Heart left ventricle (tissue), 16 donors: ENCODE measurements around the gene TAF4. TPM values are rescaled to one million over a fixed set of nuclear protein-coding genes. Genes with fewer than 3 reads are reported as not detected.

ENCODE experiments used
- ATAC-seq, 4 donors: fragments of 200-7000 bp; cut with Tn5 transposase; one replicate each; pipeline ENCODE4 v1.9.1; 2020 to 2022; ENCODE audit warnings: moderate library complexity in 4 of 4, mild to moderate bottlenecking in 3 of 4, moderate number of reproducible peaks in 1 of 4
- DNase-seq, 5 donors: peaks; one replicate each; pipeline ENCODE4 v3.0.0-alpha.2; 2020
- H3K27ac ChIP-seq, 12 donors: fragments of 200-600 bp; sonication (generic) in 4 of 12; one replicate each; pipeline versions ENCODE4 v1.5.0 to v1.8.0; 2016 to 2022; ENCODE audit warnings: mild to moderate bottlenecking in 2 of 12
- H3K27me3 ChIP-seq, 9 donors: fragments of 200-600 bp; sonication (generic) in 2 of 9; one replicate each; pipeline versions ENCODE4 v1.5.1 to v1.8.0; 2016 to 2022; ENCODE audit warnings: mild to moderate bottlenecking in 3 of 9
- H3K36me3 ChIP-seq, 9 donors: fragments of 200-600 bp; sonication (generic) in 2 of 9; one replicate each; pipeline versions ENCODE4 v1.5.0 to v1.8.0; 2018 to 2022; ENCODE audit warnings: mild to moderate bottlenecking in 2 of 9
- H3K4me1 ChIP-seq, 12 donors: fragments of 200-600 bp; sonication (generic) in 4 of 12; one replicate each; pipeline versions ENCODE4 v1.5.0 to v1.8.0; 2016 to 2022; ENCODE audit warnings: mild to moderate bottlenecking in 3 of 12
- H3K4me3 ChIP-seq, 12 donors: fragments of 200-600 bp; sonication (generic) in 4 of 12; one replicate each; pipeline versions ENCODE4 v1.5.0 to v1.8.0; 2017 to 2022; ENCODE audit warnings: mild to moderate bottlenecking in 9 of 12, moderate library complexity in 4 of 12
- H3K9me3 ChIP-seq, 12 donors: fragments of 200-600 bp; sonication (generic) in 4 of 12; one replicate each; pipeline versions ENCODE4 v1.5.0 to v1.8.0; 2016 to 2022; ENCODE audit warnings: mild to moderate bottlenecking in 1 of 12
- CTCF ChIP-seq, 12 donors: fragments of 200-600 bp; sonication (generic) in 4 of 12; IDR thresholded peaks; one replicate each; pipeline versions ENCODE4 v1.5.0 to v1.8.0; 2018 to 2022; ENCODE audit warnings: antibody characterized with exemption in 12 of 12, mild to moderate bottlenecking in 5 of 12
- POLR2A ChIP-seq, 2 donors: fragments of 450-650 bp; IDR thresholded peaks; one replicate each; pipeline ENCODE4 v1.6.1; 2017; ENCODE audit warnings: antibody characterized with exemption in 2 of 2, mild to moderate bottlenecking in 2 of 2, moderate library complexity in 2 of 2
- WGBS, 4 donors: extraction: QIAGEN DNeasy Blood & Tissue Kit in 2 of 4; methylation state at CpG; one replicate each; pipeline versions ENCODE4 v1.1.5 to v1.1.7; 2013 to 2018; 5-methylcytosine and 5-hydroxymethylcytosine counted together
- intact Hi-C, 10 donors: fragments of 100-400 bp; cut with DNase I; formaldehyde crosslinking; loops; one replicate each; pipeline versions ENCODE4 v1.11.1 to v1.14.2; 2022
- polyA plus RNA-seq, 2 donors: library from polyadenylated mRNA; stranded (reverse); fragments of 200-250 nt; gene quantifications; one replicate each; pipeline ENCODE4 v1.2.3, GENCODE V29; 2013
- total RNA-seq, 9 donors: library from RNA; depleted of rRNA in 2 of 9; stranded (reverse); fragments of >200 nt in 2 of 9; fragmentation: NEBNext Ultra II Directional in 3 of 9; extraction: Animal tissue kit (Norgen Biotek cat#: 25700) in 3 of 9; gene quantifications; one replicate each; pipeline versions ENCODE4 v1.1.0 to v1.2.4, GENCODE V29; 2016 to 2023
- donor health status: ischemic (EF 13 %, LVEDD 7.1; RV severe dilation, severe dysfunction).
- donor health status: healthy with polysubstance abuse.
- donor health status: DM: no; HTN: yes; CAD: no.
- donor health status: DM: no; HTN: no; CAD: no.
- donor health status: ischemic (EF 25% LVEDD 6.9; RV normal size, moderate dysfunction).
- donor health status: ischemic (EF 25% LVEDD 5.7; RV mildly dilated, moderate dysfunction).
- donor health status: healthy.
- donor health status: DM: yes; HTN: yes; CAD: no.
- donor health status: ischemic (EF 35%, LVEDD 5.7; RV mildly dilated, moderate dysfunction).
- donor health status: nonischemic (EF 11% LVEDD 7.7; RV severe dilation, severe dysfunction).
- donor health status: DM: yes; HTN: yes; CAD: no.
- donor health status: PGD.
- donor health status: ischemic (EF 29% LVEDD 5.4; RV normal size, mild dysfunction).
- donor health status: nonischemic (EF 23%, LVEDD 6.1; RV moderate dilation, normal function).

TAF4 gene
- total and polyA plus RNA-seq, 11 donors = 4.5 to 37.7 (median 10.7) TPM

GRCh38 chr20:62011403-62011790, 54.3 kb downstream of the TAF4 start:
- no peak for DNase-seq
- ATAC-seq = no peak
- H3K4me1 ChIP-seq = peaks cover 0 to 8% (median 0%) of the 10 kb centered on the region in 12 donors
- H3K27ac ChIP-seq = no peak overlapping the region
- peaks cover 2 to 64% (median 58%) of the 10 kb centered on the region in 9 donors for H3K36me3 ChIP-seq
- 87 to 95% (median 89%) methylated on average over 4 to 6 of the region's 6 CpGs for WGBS, 4 donors
- no peak for TF ChIP-seq POLR2A (IDR thresholded peaks at IDR 0.05)
- no peak for TF ChIP-seq CTCF (IDR thresholded peaks at IDR 0.05)
- no peaks in the 10 kb centered on the region for H3K9me3 ChIP-seq
- intact Hi-C loops = loop anchor here in 9 of 10 donors (2.0 to 10.0 kb wide), 8 partner anchors 51 to 393 kb away; partner anchors contain the start of genes RPS21 (in 3 of the 9) and CABLES2 (in 1 of the 9)
- H3K4me3 ChIP-seq = no peak overlapping the region
- no peaks in the 10 kb centered on the region for H3K27me3 ChIP-seq

- no peaks in the 10 kb centered on the region for H3K9me3 ChIP-seq
- intact Hi-C loops = loop anchor here in 9 of 10 donors (1.0 to 10.0 kb wide), 9 partner anchors 52 to 394 kb away; partner anchors contain the start of genes RPS21 (in 3 of the 9) and CABLES2 (in 1 of the 9)
- DNase-seq = peak; percentile 47 to 66 (median 59)
Measured at GRCh38 chr20:62010551-62011402, 54.9 kb downstream of the TAF4 start.

GRCh38 chr20:62009869-62010445, 55.7 kb downstream of the TAF4 start:
- H3K36me3 ChIP-seq = peaks cover 2 to 76% (median 72%) of the 10 kb centered on the region in 9 donors
- intact Hi-C loops = loop anchor here in 9 of 10 donors (1.0 to 10.0 kb wide), 9 partner anchors 52 to 395 kb away; partner anchors contain the start of genes RPS21 (in 3 of the 9) and CABLES2 (in 1 of the 9)
- 91 to 96% (median 95%) methylated on average over 30 to 32 of the region's 32 CpGs for WGBS, 4 donors
- no peak for ATAC-seq
- peak in 1 of 5 donors; percentile 18 for DNase-seq
- TF ChIP-seq CTCF (IDR thresholded peaks at IDR 0.05) (no peak), POLR2A (IDR thresholded peaks at IDR 0.05) (no peak)
- no peaks in the 10 kb centered on the region for H3K27me3 ChIP-seq
- H3K27ac ChIP-seq = no peak overlapping the region
- no peaks in the 10 kb centered on the region for H3K9me3 ChIP-seq
- peaks cover 0 to 8% (median 0%) of the 10 kb centered on the region in 12 donors for H3K4me1 ChIP-seq
- H3K4me3 ChIP-seq = no peak overlapping the region

More at GRCh38 chr20:62010551-62011402, 54.9 kb downstream of the TAF4 start:
- peaks cover 0 to 6% (median 0%) of the 10 kb centered on the region in 12 donors for H3K4me1 ChIP-seq
- peak in 3 of 4 donors; percentile 47 to 78 (median 71) for ATAC-seq
- 29 to 39% (median 36%) methylated on average over 13 of the region's 13 CpGs for WGBS, 4 donors
- H3K4me3 ChIP-seq = no peak overlapping the region
- no peak overlapping the region for H3K27ac ChIP-seq
- H3K36me3 ChIP-seq = peaks cover 2 to 68% (median 64%) of the 10 kb centered on the region in 9 donors
- H3K27me3 ChIP-seq = no peaks in the 10 kb centered on the region
- peak; percentile 45 to 77 (median 68) for TF ChIP-seq CTCF (IDR thresholded peaks at IDR 0.05)
- no peak for TF ChIP-seq POLR2A (IDR thresholded peaks at IDR 0.05)

- TF ChIP-seq CTCF (IDR thresholded peaks at IDR 0.05) (no peak), POLR2A (IDR thresholded peaks at IDR 0.05) (no peak)
- ATAC-seq = no peak
- intact Hi-C loops = no loop called here
- H3K27me3 ChIP-seq = no peaks in the 10 kb centered on the region
- H3K4me1 ChIP-seq = peaks cover 0 to 9% (median 0%) of the 10 kb centered on the region in 12 donors
- H3K4me3 ChIP-seq = no peak overlapping the region
- DNase-seq = no peak
- no peak overlapping the region for H3K27ac ChIP-seq
- H3K36me3 ChIP-seq = peaks cover 2 to 83% (median 77%) of the 10 kb centered on the region in 9 donors
- no peaks in the 10 kb centered on the region for H3K9me3 ChIP-seq
- 92 to 97% (median 95%) methylated on average over 13 of the region's 13 CpGs for WGBS, 4 donors
Measured at GRCh38 chr20:62009322-62009721, 56.4 kb downstream of the TAF4 start.
